Activated CD8-positive, alpha-beta memory T cell treated with anti-CD3 and anti-CD28 coated beads, Interleukin-2, amount 50 U/mL, for 24 hours (primary cell): ENCODE data around the gene GUCA2B.

ENCODE experiments used
- DNase-seq: peaks from one replicate; pipeline ENCODE4 v3.0.0-alpha.2; 2020; ENCODE audit errors: extremely low read depth

The GUCA2B gene

DNA sequence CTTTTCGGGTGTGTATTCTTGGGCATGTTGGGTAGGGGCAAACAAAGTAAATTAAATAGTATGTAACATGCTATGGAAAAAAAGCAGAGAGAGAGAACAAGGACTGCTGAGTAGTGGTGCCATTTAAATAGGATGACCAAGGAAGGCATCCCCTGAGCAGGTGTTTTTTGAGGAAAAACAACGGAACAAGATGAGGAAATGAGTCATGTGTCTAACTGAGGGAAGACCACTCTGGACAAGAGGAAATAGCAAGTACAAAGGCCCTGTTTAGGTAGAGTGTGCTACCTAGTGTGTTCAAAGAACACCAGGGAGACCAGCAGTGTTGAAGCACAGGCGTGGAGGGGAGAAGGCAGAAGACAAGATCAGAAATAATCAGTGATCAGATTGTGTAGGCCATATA lies 31.4 kb downstream of the GUCA2B start:
- no peak for DNase-seq

DNA sequence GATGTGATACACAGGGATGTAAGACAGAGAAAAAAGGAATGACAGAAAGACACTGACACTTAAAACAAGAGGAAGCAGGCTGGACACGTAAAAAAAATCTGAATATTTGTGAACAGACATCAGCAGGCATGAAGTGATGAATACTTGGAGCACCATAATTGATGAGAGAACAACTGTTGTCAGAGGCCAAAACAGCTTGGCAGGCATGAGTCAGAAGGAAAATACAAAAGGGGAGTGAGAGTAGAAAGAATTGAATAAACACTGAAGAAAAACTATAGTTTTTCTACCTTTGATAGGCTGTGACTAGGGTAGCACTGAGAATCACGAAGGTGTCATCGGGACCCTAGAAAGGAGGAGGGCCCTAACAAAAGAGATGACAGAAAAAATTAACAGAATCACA lies 32.9 kb downstream of the GUCA2B start:
- no peak for DNase-seq

DNA sequence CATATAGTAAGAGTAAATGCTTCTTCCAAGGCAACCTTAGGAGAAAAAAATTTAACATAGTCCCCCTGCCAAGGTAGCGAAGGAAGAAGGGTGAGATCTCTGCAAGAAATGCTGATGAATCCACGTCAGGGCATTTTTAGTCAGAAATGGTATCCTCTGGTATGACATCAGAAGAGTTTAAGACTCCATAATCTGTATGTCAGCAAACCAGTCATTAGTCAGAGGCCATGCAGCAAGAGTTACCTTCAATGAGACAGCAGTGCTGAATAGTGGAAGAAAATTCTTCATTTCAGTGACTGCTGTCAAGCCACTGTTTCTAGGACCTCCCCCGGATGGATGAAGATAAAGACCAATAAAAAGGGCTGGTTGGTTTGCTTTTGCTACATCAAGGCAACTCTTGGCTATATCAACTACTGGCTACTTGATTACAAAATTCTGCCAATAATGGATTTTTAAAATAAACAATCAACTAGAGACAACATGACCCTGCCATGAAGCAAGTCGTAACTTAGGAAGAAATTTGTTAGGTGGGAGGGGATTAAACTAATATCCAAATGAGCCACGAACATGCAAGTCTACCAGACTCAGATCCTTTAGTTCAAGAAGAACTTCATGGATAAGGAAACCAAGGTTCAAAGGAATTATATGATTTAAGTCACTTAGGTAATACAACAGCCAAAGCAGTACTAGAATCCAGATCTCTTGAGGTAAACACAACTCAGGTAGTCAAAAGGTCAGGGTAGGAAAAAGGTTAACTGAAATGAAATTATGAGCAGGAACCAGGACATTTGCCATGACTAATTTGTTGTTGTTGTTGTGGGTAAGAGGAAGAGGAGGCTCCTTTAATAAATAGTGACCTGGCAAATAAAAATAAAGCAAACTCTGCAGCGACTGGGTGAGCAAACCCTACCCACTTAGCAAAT lies 37.0 kb downstream of the GUCA2B start:
- no peak for DNase-seq

DNA sequence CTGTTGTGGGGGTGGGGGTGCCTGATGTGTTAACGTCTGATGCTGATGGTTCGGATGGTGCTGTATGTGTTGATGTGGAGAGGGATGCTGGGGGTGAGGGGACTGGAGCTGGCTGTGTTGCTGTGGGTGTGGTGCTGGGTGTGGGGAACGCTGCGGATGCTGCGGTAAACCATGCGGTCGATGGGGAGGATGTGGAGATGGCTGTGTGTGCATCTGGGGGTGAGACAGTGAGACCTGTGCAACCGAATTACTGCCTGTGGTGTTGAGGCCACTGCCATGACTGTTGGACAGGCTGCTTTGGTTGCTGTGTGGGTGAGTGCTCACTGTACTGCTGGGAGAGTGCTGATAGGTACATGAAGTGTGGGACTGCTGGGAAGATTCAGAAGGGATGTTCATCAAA lies 38.1 kb downstream of the GUCA2B start:
- no peak for DNase-seq

DNA sequence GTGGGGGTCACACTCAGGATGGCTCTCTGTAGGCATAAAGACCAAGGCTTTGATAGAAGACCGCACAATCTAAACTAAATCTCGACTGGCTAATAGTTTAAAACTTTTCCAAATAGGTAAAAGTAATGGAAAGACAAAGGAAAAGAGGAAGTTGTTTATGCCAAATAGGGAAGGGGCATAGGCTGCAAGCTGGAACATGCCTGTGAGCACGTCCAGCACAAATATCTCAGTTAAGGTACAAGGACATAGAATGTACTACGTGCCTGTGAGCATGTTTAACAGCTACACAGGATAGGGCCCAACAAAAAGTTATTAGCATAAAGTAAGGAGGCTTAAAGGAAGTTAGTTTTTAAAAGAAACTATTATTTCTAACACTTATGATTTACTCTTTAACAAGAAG lies 38.9 kb downstream of the GUCA2B start:
- DNase-seq, result no peak

DNA sequence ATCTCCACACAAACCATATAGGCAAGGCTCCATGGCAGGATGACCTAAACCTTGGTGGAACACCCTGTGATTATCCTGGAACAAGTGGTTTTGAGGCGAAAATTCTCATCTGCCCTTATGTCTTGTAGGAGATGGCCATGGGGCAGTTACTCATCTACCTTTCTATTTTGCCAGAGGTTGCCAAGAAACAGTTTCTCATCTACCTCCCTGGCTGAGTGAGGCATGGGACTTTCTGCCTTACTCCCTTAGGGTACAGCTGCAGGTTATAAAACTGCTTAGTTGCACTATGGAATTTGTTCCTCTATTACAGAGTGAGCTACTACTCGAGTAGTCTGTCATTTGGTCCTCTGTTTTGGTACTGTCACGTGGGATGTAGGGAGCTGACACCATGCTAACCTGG lies 42.6 kb downstream of the GUCA2B start:
- DNase-seq, result no peak

DNA sequence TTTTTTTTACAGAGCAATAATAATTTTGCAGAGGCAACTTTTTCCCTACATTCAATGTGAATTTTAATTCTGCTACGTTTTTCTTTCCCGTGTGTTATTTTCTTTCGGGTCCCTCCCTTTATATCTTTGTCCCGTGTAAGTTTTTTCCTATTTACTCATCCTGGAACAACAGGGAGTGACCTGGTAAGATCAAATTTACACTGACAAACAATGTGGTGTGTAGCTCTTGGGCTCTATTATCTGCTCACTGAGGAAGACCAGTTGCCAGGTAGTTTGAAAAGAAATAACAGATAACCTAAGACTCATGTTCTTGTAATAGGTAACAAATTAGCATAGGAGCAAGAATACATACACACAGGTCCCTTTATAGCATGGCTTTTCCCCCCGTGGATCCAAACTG lies 45.0 kb downstream of the GUCA2B start:
- no peak for DNase-seq

DNA sequence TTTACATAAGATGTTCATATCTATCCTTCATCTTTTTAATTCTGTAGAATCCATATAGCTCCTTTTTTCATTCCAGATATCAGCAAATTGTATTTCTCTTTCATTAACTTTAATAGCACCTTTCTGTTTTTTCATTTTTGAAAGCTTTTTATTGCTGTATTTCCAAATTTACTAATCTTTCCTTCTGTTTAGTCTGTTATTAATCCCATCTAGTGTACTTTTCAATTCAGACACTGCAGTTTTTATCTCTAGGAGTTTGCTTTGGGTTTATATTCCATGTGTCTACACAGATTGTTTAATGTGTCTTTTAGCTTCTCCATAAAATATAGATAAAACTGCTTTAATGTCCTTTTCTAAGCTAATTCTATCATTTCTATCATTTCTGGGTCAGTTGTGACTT lies 48.8 kb downstream of the GUCA2B start:
- DNase-seq, result no peak
